NCI-H524 (cell line): Measurements from ENCODE around the gene TSR2.
"Not testable (repeated sequence)": the region's sequence is repeated elsewhere in the genome, so short reads cannot be mapped to it uniquely, and the experiment has no call there.

ENCODE experiments used
- DNase-seq, 2 experiments: peaks; one replicate each; lab custom pipeline; 2025; lab: John Stamatoyannopoulos, UW

TSR2 gene

GRCh38 chrX:54473993-54474859, 34.0 kb downstream of the TSR2 start:
- DNase-seq = no peak

GRCh38 chrX:54479136-54480111, 39.2 kb downstream of the TSR2 start:
- DNase-seq = peak; percentile 86 to 93

GRCh38 chrX:54482839-54483593, 42.8 kb downstream of the TSR2 start:
- no peak for DNase-seq

- no peak for DNase-seq
Measured at GRCh38 chrX:54483946-54484345, 43.7 kb downstream of the TSR2 start.

GRCh38 chrX:54484666-54485065, 44.5 kb downstream of the TSR2 start:
- no peak for DNase-seq

GRCh38 chrX:54489819-54490218, 49.6 kb downstream of the TSR2 start:
- DNase-seq = not testable (repeated sequence)

GRCh38 chrX:54492340-54492739, 52.1 kb downstream of the TSR2 start:
- DNase-seq = no peak

- DNase-seq = no peak
Measured at GRCh38 chrX:54494166-54494988, 54.2 kb downstream of the TSR2 start.
